PFSK-1 (cell line): Measurements from ENCODE around the gene JPT2.

ENCODE experiments used
- POLR2AphosphoS5 ChIP-seq: IDR thresholded peaks from 2 replicates; pipeline ENCODE4 v1.6.1; 2012; ENCODE audit warnings: low read depth, mild to moderate bottlenecking, control low read depth, low read length, moderate library complexity
- SIN3A ChIP-seq: IDR thresholded peaks from 2 replicates; pipeline ENCODE4 v1.6.1; 2012; ENCODE audit warnings: mild to moderate bottlenecking, low read length, moderate library complexity, borderline replicate concordance; ENCODE audit not compliant: insufficient read depth
- TAF1 ChIP-seq: IDR thresholded peaks from 2 replicates; pipeline ENCODE4 v1.6.1; 2012; ENCODE audit warnings: low read length, control low read depth, borderline replicate concordance; ENCODE audit not compliant: insufficient read depth
- TF ChIP-seq, protein P1 (sequence below), 2 experiments: IDR thresholded peaks; 2 replicates each; pipeline versions ENCODE4 v1.6.1 to v1.8.0; 2011 to 2012; ENCODE audit warnings: low read depth in 2 of 2, low read length in 2 of 2, control low read depth in 1 of 2, inconsistent platforms in 1 of 2, mild to moderate bottlenecking in 1 of 2, moderate library complexity in 1 of 2; ENCODE audit not compliant: insufficient read depth in 1 of 2

DNA sequence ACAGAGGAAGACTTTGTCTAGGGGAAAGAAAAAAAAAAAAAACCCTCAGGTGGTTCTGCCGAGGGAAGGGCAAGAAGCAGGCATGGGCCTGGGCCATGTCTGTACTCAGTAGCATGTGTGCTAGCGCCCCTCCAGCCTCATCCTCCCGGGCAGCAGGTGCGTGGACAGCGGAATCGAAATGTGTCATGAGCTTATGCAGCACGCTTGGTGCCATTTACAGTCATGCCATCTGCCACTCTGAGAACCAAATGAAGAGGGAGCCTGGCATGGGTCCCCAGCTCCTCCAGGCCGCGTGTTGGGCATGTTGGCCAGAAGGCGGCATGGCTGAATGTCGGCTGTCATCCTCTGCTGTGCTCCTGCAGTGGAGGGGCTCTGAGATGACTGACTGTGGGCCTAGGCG is 34.6 kb upstream of the JPT2 start:
- no peak for TF ChIP-seq POLR2AphosphoS5
- TF ChIP-seq, protein P1, sequence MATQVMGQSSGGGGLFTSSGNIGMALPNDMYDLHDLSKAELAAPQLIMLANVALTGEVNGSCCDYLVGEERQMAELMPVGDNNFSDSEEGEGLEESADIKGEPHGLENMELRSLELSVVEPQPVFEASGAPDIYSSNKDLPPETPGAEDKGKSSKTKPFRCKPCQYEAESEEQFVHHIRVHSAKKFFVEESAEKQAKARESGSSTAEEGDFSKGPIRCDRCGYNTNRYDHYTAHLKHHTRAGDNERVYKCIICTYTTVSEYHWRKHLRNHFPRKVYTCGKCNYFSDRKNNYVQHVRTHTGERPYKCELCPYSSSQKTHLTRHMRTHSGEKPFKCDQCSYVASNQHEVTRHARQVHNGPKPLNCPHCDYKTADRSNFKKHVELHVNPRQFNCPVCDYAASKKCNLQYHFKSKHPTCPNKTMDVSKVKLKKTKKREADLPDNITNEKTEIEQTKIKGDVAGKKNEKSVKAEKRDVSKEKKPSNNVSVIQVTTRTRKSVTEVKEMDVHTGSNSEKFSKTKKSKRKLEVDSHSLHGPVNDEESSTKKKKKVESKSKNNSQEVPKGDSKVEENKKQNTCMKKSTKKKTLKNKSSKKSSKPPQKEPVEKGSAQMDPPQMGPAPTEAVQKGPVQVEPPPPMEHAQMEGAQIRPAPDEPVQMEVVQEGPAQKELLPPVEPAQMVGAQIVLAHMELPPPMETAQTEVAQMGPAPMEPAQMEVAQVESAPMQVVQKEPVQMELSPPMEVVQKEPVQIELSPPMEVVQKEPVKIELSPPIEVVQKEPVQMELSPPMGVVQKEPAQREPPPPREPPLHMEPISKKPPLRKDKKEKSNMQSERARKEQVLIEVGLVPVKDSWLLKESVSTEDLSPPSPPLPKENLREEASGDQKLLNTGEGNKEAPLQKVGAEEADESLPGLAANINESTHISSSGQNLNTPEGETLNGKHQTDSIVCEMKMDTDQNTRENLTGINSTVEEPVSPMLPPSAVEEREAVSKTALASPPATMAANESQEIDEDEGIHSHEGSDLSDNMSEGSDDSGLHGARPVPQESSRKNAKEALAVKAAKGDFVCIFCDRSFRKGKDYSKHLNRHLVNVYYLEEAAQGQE (IDR thresholded peaks at IDR 0.05; ENCODE audit: insufficient read depth in 1 of 2, low read depth in 2 of 2, low read length in 2 of 2), result no peak
- TF ChIP-seq SIN3A, result no peak
- TF ChIP-seq TAF1, result no peak
